Measurements from ENCODE around the gene XPO5. TPM values are rescaled to one million over a fixed set of nuclear protein-coding genes. Genes with fewer than 3 reads are reported as not detected.

The XPO5 gene
- polyA plus RNA-seq, 1 experiment, result 37.7 TPM

- CTCF ChIA-PET, result interaction anchor here (0.9 to 12.0 kb wide), 21 partner anchors 11 to 243 kb away, joined by 3 to 136 read pairs (median 6); partner anchors contain the start of genes DLK2, POLR1C, YIPF3 and ZNF318
- Histone ChIP-seq H3K4me3 (ENCODE audit: low read depth, low read length) (no peak overlapping the region), H3K27me3 (ENCODE audit: control insufficient read depth, insufficient read depth, low read length) (no peaks in the 10 kb centered on the region), H3K36me3 (ENCODE audit: control insufficient read depth, insufficient read depth, low read length) (peaks cover 29% of the 10 kb centered on the region)
- no peak for DNase-seq (ENCODE audit: low read depth)
- POLR2A ChIA-PET, result no interaction called here
- TF ChIP-seq CTCF (IDR thresholded peaks at IDR 0.05; ENCODE audit: insufficient read depth, low read depth, low read length), result no peak
Observed at GRCh38 chr6:43505718-43506117, 70.1 kb downstream of the XPO5 start.

GRCh38 chr6:43504756-43505593 lies 70.9 kb downstream of the XPO5 start:
- CTCF ChIA-PET, result interaction anchor here (1.4 to 12.0 kb wide), 11 partner anchors 11 to 242 kb away, joined by 4 to 136 read pairs (median 16); partner anchors contain the start of genes DLK2, POLR1C, YIPF3 and ZNF318
- Histone ChIP-seq H3K4me3 (ENCODE audit: low read depth, low read length) (no peak overlapping the region), H3K27me3 (ENCODE audit: control insufficient read depth, insufficient read depth, low read length) (no peaks in the 10 kb centered on the region), H3K36me3 (ENCODE audit: control insufficient read depth, insufficient read depth, low read length) (peaks cover 35% of the 10 kb centered on the region)
- no peak for DNase-seq (ENCODE audit: low read depth)
- no peak for TF ChIP-seq CTCF (IDR thresholded peaks at IDR 0.05; ENCODE audit: insufficient read depth, low read depth, low read length)
- POLR2A ChIA-PET, result no interaction called here

DNA sequence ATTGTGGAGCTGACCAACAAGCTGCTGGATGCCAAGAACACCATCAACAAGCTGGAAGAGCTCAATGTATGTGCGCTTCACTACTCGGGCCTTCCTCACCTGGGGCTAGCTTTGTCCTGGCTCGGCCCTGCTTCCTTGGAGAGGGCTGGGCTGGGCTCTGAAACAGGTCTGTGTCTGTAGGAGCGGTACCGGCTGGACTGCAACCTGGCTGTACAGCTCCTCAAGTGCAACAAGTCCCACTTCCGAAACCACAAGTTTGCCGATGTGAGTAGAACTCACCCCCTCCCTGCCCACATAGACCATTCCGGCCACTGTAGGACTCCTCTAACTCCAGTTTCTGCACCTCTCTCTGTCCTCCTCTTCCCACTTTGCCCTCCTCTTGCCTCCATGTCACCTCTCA lies 72.4 kb downstream of the XPO5 start:
- H3K4me3 ChIP-seq (ENCODE audit: low read depth, low read length), result no peak overlapping the region
- POLR2A ChIA-PET, result no interaction called here
- CTCF ChIA-PET, result interaction anchor here (1.0 to 12.0 kb wide), 3 partner anchors 10 to 49 kb away, joined by 3 to 136 read pairs (median 134); partner anchors contain the start of gene DLK2
- H3K36me3 ChIP-seq (ENCODE audit: control insufficient read depth, insufficient read depth, low read length), result peaks cover 43% of the 10 kb centered on the region
- TF ChIP-seq CTCF (IDR thresholded peaks at IDR 0.05; ENCODE audit: insufficient read depth, low read depth, low read length), result no peak
- DNase-seq (ENCODE audit: low read depth), result no peak
- H3K27me3 ChIP-seq (ENCODE audit: control insufficient read depth, insufficient read depth, low read length), result no peaks in the 10 kb centered on the region

- no peak for TF ChIP-seq CTCF (IDR thresholded peaks at IDR 0.05; ENCODE audit: insufficient read depth, low read depth, low read length)
- no peak overlapping the region for H3K4me3 ChIP-seq (ENCODE audit: low read depth, low read length)
- ChIA-PET CTCF (interaction anchor here (0.5 to 12.0 kb wide), 5 partner anchors 9 to 239 kb away, joined by 3 to 136 read pairs (median 4); partner anchors contain the start of gene DLK2), POLR2A (no interaction called here)
- no peaks in the 10 kb centered on the region for H3K27me3 ChIP-seq (ENCODE audit: control insufficient read depth, insufficient read depth, low read length)
- peaks cover 43% of the 10 kb centered on the region for H3K36me3 ChIP-seq (ENCODE audit: control insufficient read depth, insufficient read depth, low read length)
- no peak for DNase-seq (ENCODE audit: low read depth)
Observed at GRCh38 chr6:43502666-43503065, 73.2 kb downstream of the XPO5 start.

DNA sequence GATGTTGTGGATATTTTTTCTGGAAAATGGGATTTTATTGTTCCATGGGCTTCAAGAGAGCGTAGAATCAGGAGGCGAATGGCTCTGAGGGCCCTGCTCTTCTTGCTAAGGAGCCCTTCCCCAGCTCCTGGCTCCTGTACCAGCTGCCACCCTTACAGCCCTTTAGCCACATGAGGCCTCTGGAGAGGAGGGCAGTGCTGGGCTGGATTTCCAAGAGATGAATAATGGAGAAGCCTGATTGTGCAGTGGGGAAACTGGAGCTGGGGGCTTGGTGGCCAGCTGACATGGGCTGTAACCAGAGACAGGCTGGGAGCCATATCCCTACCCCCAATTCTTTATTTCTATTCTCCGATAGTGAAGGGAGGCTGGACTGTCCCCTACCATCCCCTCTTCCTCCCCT lies 74.9 kb downstream of the XPO5 start:
- no peak for TF ChIP-seq CTCF (IDR thresholded peaks at IDR 0.05; ENCODE audit: insufficient read depth, low read depth, low read length)
- CTCF ChIA-PET, result interaction anchor here (1.1 to 12.0 kb wide), 2 partner anchors 16 to 47 kb away, joined by 3 to 134 read pairs; partner anchors contain the start of genes DLK2, POLR1C and YIPF3
- no peak overlapping the region for H3K4me3 ChIP-seq (ENCODE audit: low read depth, low read length)
- POLR2A ChIA-PET, result no interaction called here
- peaks cover 43% of the 10 kb centered on the region for H3K36me3 ChIP-seq (ENCODE audit: control insufficient read depth, insufficient read depth, low read length)
- no peaks in the 10 kb centered on the region for H3K27me3 ChIP-seq (ENCODE audit: control insufficient read depth, insufficient read depth, low read length)
- DNase-seq (ENCODE audit: low read depth), result no peak
